Gastroesophageal sphincter (tissue), 4 donors: Measurements from ENCODE around the gene TMBIM4. TPM values are rescaled to one million over a fixed set of nuclear protein-coding genes. Genes with fewer than 3 reads are reported as not detected.

ENCODE experiments used
- ATAC-seq: fragments of 150-250 bp; one replicate; pipeline ENCODE4 v1.9.1; 2016; ENCODE audit warnings: mild to moderate bottlenecking, moderate library complexity
- H3K27ac ChIP-seq, 4 donors: fragments of 200-600 bp; sonication (generic) in 3 of 4; 1 replicate in 3 of 4; 2 replicates in 1 of 4; pipeline ENCODE4 v1.5.1; 2016 to 2019
- H3K27me3 ChIP-seq: fragments of 200-600 bp; sonication (generic); one replicate; pipeline ENCODE4 v1.5.1; 2019
- H3K36me3 ChIP-seq, 2 donors: fragments of 200-600 bp; sonication (generic); one replicate each; pipeline ENCODE4 v1.5.1; 2019; ENCODE audit warnings: control low read depth in 1 of 2
- H3K4me1 ChIP-seq, 3 donors: fragments of 200-600 bp; sonication (generic); 1 replicate in 2 of 3; 2 replicates in 1 of 3; pipeline ENCODE4 v1.5.1; 2016 to 2019; ENCODE audit warnings: control low read depth in 2 of 3
- H3K4me3 ChIP-seq, 2 donors: fragments of 200-600 bp; sonication (generic); one replicate each; pipeline ENCODE4 v1.5.1; 2019; ENCODE audit warnings: mild to moderate bottlenecking in 1 of 2, moderate library complexity in 1 of 2
- H3K9me3 ChIP-seq, 3 donors: fragments of 200-600 bp; sonication (generic); one replicate each; pipeline ENCODE4 v1.5.1; 2017 to 2019; ENCODE audit warnings: control low read depth in 2 of 3
- EP300 ChIP-seq: sonication (generic); formaldehyde crosslinking; IDR thresholded peaks from one replicate; pipeline ENCODE4 v1.6.1; 2017; ENCODE audit warnings: antibody characterized with exemption, mild to moderate bottlenecking
- POLR2A ChIP-seq, 2 donors: fragments of 450-650 bp; IDR thresholded peaks; one replicate each; pipeline ENCODE4 v1.6.1; 2017; ENCODE audit warnings: antibody characterized with exemption in 2 of 2, mild to moderate bottlenecking in 2 of 2, moderate library complexity in 1 of 2
- POLR2AphosphoS5 ChIP-seq: sonication (generic); formaldehyde crosslinking; IDR thresholded peaks from one replicate; pipeline ENCODE4 v1.6.1; 2017; ENCODE audit warnings: antibody characterized with exemption
- WGBS, 2 donors: methylation state at CpG; one replicate each; pipeline ENCODE4 v1.1.5; 2018; ENCODE audit warnings: low coverage in 1 of 2; 5-methylcytosine and 5-hydroxymethylcytosine counted together
- total RNA-seq, 4 donors: library from RNA; depleted of rRNA; stranded (reverse); fragments of >200 nt; gene quantifications; one replicate each; pipeline ENCODE4 v1.1.0, GENCODE V29; 2016
- TF ChIP-seq, protein P1 (sequence below), 4 experiments: fragments of 200-600 bp in 2 of 4; fragments of 450-650 bp in 2 of 4; sonication (generic) in 1 of 4; IDR thresholded peaks; one replicate each; pipeline ENCODE4 v1.5.1; 2017 to 2019; ENCODE audit warnings: antibody characterized with exemption in 4 of 4, mild to moderate bottlenecking in 2 of 4, moderate library complexity in 2 of 4

The TMBIM4 gene
- total RNA-seq, 4 donors from 2014 or later, result 150 to 162 (median 156) TPM

DNA sequence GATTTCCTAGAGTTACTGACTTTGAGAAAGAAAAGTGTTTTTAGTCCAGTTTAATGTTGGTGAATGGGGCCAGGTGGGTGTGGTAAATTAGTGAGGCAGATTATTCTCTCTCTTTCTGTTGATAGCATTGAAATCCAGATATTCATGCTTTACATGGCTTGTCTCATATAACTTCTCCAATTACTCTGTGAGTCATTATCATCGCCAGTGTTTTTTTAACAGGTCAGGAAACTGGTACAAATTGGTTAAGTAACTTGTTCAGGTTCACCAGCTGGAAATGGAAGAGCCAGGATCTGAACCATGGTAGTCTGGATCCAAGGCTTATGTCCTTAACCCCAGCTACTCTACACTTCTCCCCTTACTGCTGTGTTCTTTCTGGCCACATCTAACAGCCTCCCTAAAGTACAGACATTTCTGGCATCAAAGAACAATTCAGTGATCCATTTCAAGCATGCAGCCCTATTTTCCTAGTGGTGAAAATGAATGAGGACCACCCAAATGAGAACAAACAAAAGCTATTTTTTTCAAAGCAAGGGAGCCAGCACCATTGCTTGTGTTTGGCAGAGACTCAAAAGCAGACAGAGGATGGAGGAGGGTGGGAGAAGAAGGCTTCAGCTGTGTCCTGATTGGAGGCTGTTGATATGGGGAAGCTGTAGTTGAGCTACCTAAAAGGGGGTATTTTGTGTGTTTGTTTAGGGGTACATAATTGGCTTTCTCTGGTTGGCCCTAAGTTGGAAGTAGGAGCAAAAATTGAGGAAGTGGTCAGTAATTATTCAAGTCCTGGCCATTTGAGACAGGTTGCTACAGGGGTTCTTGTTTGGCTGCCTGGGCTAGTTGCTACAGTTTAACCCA, 20.9 kb upstream of the TMBIM4 start:
- H3K9me3 ChIP-seq, result peaks cover 0 to 3% (median 0%) of the 10 kb centered on the region in 3 donors
- WGBS, 2 donors, result 64 to 100% methylated on average over 1 of the region's 1 CpG
- H3K27me3 ChIP-seq, result peaks cover 42% of the 10 kb centered on the region
- H3K36me3 ChIP-seq, result no peaks in the 10 kb centered on the region
- H3K4me3 ChIP-seq, result peak overlapping the region in 1 of 2 donors; percentile 61
- peak overlapping the region in 2 of 4 donors; percentile 30 to 85 for H3K27ac ChIP-seq
- peaks cover 0 to 13% (median 5%) of the 10 kb centered on the region in 3 donors for H3K4me1 ChIP-seq
- ATAC-seq, result no peak
- TF ChIP-seq EP300, result no peak
- TF ChIP-seq, protein P1, sequence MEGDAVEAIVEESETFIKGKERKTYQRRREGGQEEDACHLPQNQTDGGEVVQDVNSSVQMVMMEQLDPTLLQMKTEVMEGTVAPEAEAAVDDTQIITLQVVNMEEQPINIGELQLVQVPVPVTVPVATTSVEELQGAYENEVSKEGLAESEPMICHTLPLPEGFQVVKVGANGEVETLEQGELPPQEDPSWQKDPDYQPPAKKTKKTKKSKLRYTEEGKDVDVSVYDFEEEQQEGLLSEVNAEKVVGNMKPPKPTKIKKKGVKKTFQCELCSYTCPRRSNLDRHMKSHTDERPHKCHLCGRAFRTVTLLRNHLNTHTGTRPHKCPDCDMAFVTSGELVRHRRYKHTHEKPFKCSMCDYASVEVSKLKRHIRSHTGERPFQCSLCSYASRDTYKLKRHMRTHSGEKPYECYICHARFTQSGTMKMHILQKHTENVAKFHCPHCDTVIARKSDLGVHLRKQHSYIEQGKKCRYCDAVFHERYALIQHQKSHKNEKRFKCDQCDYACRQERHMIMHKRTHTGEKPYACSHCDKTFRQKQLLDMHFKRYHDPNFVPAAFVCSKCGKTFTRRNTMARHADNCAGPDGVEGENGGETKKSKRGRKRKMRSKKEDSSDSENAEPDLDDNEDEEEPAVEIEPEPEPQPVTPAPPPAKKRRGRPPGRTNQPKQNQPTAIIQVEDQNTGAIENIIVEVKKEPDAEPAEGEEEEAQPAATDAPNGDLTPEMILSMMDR (IDR thresholded peaks at IDR 0.05), result no peak
- TF ChIP-seq POLR2A (IDR thresholded peaks at IDR 0.05), result no peak
- no peak for TF ChIP-seq POLR2AphosphoS5

DNA sequence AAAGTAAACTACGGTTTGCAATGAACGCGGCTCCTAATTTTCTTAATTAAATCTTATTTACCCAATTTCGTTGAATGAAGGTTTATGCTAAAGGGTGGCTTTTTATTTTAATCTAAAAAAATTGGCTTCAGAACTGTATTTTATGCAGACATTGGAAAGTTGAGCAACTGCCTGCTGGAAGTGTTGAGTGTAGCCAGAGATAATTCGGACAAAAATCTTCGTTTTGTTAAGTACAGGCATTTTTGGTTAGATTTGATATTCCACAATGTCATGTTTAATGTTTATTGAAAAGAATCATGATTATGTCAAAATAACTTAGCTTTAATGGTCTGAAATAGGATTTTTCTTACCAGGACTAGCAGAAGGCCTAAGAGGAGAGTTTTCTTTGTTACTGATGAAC, 20.1 kb upstream of the TMBIM4 start:
- ATAC-seq, result no peak
- 45 to 49% methylated on average over 6 of the region's 6 CpGs for WGBS, 2 donors
- H3K4me1 ChIP-seq, result peaks cover 0 to 13% (median 5%) of the 10 kb centered on the region in 3 donors
- no peak for TF ChIP-seq EP300
- peak overlapping the region; percentile 47 to 61 for H3K4me3 ChIP-seq
- peaks cover 42% of the 10 kb centered on the region for H3K27me3 ChIP-seq
- peaks cover 0 to 3% (median 0%) of the 10 kb centered on the region in 3 donors for H3K9me3 ChIP-seq
- H3K27ac ChIP-seq, result peak overlapping the region in 3 of 4 donors; percentile 65 to 87 (median 85)
- no peaks in the 10 kb centered on the region for H3K36me3 ChIP-seq

DNA sequence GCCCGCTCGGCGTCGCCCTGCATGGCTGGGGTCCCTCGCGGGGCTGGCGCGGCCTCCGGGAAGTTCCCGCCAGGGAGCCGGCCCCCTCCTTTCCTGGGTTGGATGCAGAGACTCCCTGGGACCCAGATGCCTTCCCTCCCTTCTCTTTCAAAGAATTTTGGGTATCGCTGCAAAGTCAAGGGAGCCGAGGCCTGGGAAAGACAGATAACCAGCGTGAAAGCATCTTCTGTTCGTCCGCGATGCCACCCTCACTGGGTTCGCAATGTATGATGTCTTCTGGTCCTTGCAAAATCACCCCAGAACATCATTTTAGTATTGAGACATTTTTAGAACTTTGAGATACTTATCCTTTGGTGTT, 19.7 kb upstream of the TMBIM4 start:
- H3K36me3 ChIP-seq, result no peaks in the 10 kb centered on the region
- H3K9me3 ChIP-seq, result peaks cover 0 to 3% (median 0%) of the 10 kb centered on the region in 3 donors
- peak; percentile 48 for ATAC-seq
- TF ChIP-seq POLR2A (IDR thresholded peaks at IDR 0.05), result no peak
- TF ChIP-seq, protein P1 (IDR thresholded peaks at IDR 0.05), result no peak
- no peak for TF ChIP-seq EP300
- no peak for TF ChIP-seq POLR2AphosphoS5
- H3K4me1 ChIP-seq, result peaks cover 0 to 13% (median 5%) of the 10 kb centered on the region in 3 donors
- H3K27me3 ChIP-seq, result peaks cover 46% of the 10 kb centered on the region
- H3K4me3 ChIP-seq, result peak overlapping the region; percentile 47 to 61
- H3K27ac ChIP-seq, result peak overlapping the region; percentile 65 to 89 (median 86)
- 40 to 52% methylated on average over 1 to 5 of the region's 18 CpGs for WGBS, 2 donors

DNA sequence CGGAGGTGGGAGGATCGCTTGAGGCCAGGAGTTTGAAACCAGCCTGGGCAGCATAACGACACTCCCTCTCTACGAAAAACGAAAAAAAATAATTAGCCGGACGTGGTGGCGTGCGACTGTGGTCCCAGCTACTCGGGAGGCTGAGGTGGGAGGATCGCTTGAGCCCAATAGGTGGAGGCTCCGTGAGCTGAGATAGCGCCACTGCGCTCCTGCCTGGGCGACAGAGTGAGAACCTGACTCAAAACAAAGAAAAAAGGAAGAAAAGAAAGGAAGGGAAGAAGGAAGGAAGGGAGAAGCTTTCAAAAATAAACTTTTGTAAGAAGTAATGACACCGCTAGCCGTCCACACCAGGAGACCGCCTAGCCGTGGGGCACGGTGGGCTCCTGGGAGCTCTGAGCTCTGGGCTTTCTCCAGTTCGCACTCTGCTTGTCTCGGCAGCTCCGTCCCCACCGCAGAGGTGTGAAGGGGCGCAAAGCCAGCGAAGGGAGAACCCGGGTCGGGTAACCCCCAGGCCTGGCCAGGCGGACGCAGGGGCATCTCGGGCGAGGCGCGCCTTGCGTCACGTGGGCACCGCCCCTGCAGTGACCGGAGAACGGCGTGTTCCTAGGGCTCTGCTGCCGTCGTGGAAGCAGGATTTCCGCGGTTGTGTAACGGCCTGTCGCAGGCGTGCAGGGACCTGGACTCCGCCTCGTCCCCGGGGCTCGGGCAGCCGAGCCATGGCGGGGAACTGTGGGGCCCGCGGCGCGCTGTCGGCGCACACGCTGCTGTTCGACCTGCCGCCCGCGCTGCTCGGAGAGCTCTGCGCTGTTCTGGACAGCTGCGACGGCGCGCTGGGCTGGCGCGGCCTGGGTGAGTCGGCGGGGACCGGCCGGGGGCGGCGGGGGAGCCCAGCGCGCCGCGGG, 19.0 kb upstream of the TMBIM4 start, which contains the start of gene IRAK3:
TSS of gene IRAK3 (plus strand) at position 631 of the 902 bp plus-strand sequence. CDS start at position 717, 86 bp downstream.
- Histone ChIP-seq H3K27me3 (peaks cover 52% of the 10 kb centered on the region), H3K36me3 (no peaks in the 10 kb centered on the region)
- 51% methylated on average over 17 of the region's 82 CpGs; no CpG with 5 or more reads in 1 of the 2 donors for WGBS, 2 donors

More for the DNA sequence above, 19.0 kb upstream of the TMBIM4 start, which contains the start of gene IRAK3:
- peaks cover 0 to 13% (median 5%) of the 10 kb centered on the region in 3 donors for H3K4me1 ChIP-seq
- H3K9me3 ChIP-seq, result peaks cover 0 to 3% (median 0%) of the 10 kb centered on the region in 3 donors
- ATAC-seq, result peak; percentile 95
- TF ChIP-seq, protein P1 (IDR thresholded peaks at IDR 0.05), result no peak
- TF ChIP-seq EP300, result peak; percentile 57
- peak; percentile 94 for TF ChIP-seq POLR2AphosphoS5
- TF ChIP-seq POLR2A (IDR thresholded peaks at IDR 0.05), result peak; percentile 90
- H3K4me3 ChIP-seq, result peak within 1 kb of the TSS; percentile 47 to 61
- H3K27ac ChIP-seq, result peak within 1 kb of the TSS; percentile 65 to 89 (median 86)
